ENCODE results near the gene EHD4.
A peak's percentile ranks its signal among the peaks of the same experiment; 100 is the strongest.

The EHD4 gene

GRCh38 chr15:41941644-41942415 is 30.5 kb downstream of the EHD4 start:
- no peak for DNase-seq
- intact Hi-C loops (cut with DNase I) = no loop called here

- no peak for DNase-seq
- intact Hi-C loops (cut with DNase I) = no loop called here
These were observed 31.9 kb downstream of the EHD4 start for GRCh38 chr15:41940441-41940857.

GRCh38 chr15:41939986-41940385 is 32.4 kb downstream of the EHD4 start:
- intact Hi-C loops (cut with DNase I) = no loop called here
- no peak for DNase-seq

GRCh38 chr15:41937568-41937923 is 34.8 kb downstream of the EHD4 start:
- intact Hi-C loops (cut with DNase I) = no loop called here

GRCh38 chr15:41936649-41937567 is 35.4 kb downstream of the EHD4 start:
- intact Hi-C loops (cut with DNase I) = no loop called here
- peak in 2 of 10 donors; percentile 45 to 90 for DNase-seq

More at GRCh38 chr15:41937568-41937923, 34.8 kb downstream of the EHD4 start:
- no peak for DNase-seq

- intact Hi-C loops (cut with DNase I) = no loop called here
- no peak for DNase-seq
These were observed 36.2 kb downstream of the EHD4 start for GRCh38 chr15:41936155-41936554.

- DNase-seq = no peak
- intact Hi-C loops (cut with DNase I) = no loop called here
These were observed 36.8 kb downstream of the EHD4 start for GRCh38 chr15:41935566-41936020.

GRCh38 chr15:41934843-41935242 is 37.5 kb downstream of the EHD4 start:
- no peak for DNase-seq
- intact Hi-C loops (cut with DNase I) = no loop called here

GRCh38 chr15:41933771-41934170 is 38.6 kb downstream of the EHD4 start:
- DNase-seq = no peak
- intact Hi-C loops (cut with DNase I) = no loop called here

- intact Hi-C loops (cut with DNase I) = no loop called here
- DNase-seq = no peak
These were observed 39.0 kb downstream of the EHD4 start for GRCh38 chr15:41933326-41933725.

GRCh38 chr15:41932511-41933289 is 39.7 kb downstream of the EHD4 start:
- intact Hi-C loops (cut with DNase I) = no loop called here

GRCh38 chr15:41932101-41932500 is 40.3 kb downstream of the EHD4 start:
- intact Hi-C loops (cut with DNase I) = no loop called here
- no peak for DNase-seq

More at GRCh38 chr15:41932511-41933289, 39.7 kb downstream of the EHD4 start:
- DNase-seq = no peak

GRCh38 chr15:41930867-41931222 is 41.5 kb downstream of the EHD4 start:
- DNase-seq = no peak
- intact Hi-C loops (cut with DNase I) = no loop called here

GRCh38 chr15:41930221-41930866 is 42.0 kb downstream of the EHD4 start:
- intact Hi-C loops (cut with DNase I) = no loop called here
- DNase-seq = no peak

- intact Hi-C loops (cut with DNase I) = no loop called here
- peak in 2 of 10 donors; percentile 33 to 78 for DNase-seq
These were observed 43.4 kb downstream of the EHD4 start for GRCh38 chr15:41928637-41929620.

- intact Hi-C loops (cut with DNase I) = no loop called here
- no peak for DNase-seq
These were observed 44.3 kb downstream of the EHD4 start for GRCh38 chr15:41928100-41928499.

GRCh38 chr15:41927536-41927935 is 44.8 kb downstream of the EHD4 start:
- DNase-seq = no peak
- intact Hi-C loops (cut with DNase I) = no loop called here

- intact Hi-C loops (cut with DNase I) = no loop called here
- no peak for DNase-seq
These were observed 45.9 kb downstream of the EHD4 start for GRCh38 chr15:41926185-41927056.
